ENCODE data around the gene TXLNG.

TXLNG gene

DNA sequence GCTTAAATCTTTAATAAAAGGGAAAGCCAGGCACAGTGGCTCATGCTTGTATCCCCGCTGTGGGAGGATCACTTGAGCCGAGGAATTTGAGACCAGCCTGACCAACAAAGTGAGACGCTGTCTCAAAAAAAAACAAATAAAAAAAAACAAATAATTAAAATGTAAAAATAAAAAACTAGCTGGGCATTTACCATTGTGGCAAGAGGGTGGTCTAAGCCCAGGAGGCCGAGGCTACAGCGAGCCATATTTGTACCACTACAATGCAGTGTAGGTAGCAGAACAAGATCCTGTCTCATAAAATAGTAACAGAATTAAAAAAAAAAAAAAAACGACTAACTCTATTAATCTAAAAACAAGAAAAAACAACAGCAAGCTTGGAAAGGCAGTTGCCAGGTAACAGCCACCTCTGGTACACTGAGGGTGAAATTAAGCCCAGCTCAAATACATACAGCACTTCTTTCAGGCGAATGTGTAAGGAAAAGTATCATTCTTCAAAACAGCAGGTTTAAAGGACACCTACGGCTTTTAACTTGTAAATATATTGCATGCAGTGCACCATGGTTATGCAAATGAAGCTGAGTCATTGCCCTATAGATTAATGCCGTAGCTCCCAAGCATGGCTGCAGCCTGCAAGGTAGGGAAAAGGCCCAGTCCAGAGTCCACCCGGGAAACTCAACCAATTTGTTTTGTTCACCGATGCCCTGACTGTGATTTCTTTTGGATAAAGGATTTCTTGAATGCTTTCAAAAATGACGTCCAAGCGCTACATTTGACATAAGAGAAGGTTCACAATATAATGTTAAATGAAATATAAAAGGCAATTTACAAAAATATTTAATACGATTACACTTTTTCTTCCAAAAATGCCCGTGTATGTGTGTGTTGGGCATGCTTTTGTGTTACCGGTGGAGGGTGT is 14.5 kb upstream of the TXLNG start:
- Histone ChIP-seq H3K79me2 (ENCODE audit: insufficient read depth, low read length) (no peaks in the 10 kb centered on the region), H3K27ac (ENCODE audit: low read length) (no peak overlapping the region), H3K27me3 (ENCODE audit: insufficient read depth, low read length, poor library complexity) (no peaks in the 10 kb centered on the region), H3K4me2 (ENCODE audit: insufficient read depth, low read length) (no peak overlapping the region), H3K36me3 (ENCODE audit: insufficient read depth, low read length) (no peaks in the 10 kb centered on the region), H4K20me1 (ENCODE audit: insufficient read depth, low read length) (no peaks in the 10 kb centered on the region), H2AFZ (ENCODE audit: low read depth, low read length) (no peak overlapping the region), H3K4me3 (ENCODE audit: low read depth in 1 of 2, low read length in 2 of 2) (no peak overlapping the region), H3K9me3 (ENCODE audit: insufficient read depth, low read length, severe bottlenecking) (no peaks in the 10 kb centered on the region), H3K4me1 (ENCODE audit: insufficient read depth, low read length) (no peaks in the 10 kb centered on the region), H3K9ac (ENCODE audit: low read depth, low read length) (no peak overlapping the region)
- DNase-seq (no peak), ATAC-seq (ENCODE audit: insufficient read depth, low read depth) (no peak)
- TF ChIP-seq, protein P1, sequence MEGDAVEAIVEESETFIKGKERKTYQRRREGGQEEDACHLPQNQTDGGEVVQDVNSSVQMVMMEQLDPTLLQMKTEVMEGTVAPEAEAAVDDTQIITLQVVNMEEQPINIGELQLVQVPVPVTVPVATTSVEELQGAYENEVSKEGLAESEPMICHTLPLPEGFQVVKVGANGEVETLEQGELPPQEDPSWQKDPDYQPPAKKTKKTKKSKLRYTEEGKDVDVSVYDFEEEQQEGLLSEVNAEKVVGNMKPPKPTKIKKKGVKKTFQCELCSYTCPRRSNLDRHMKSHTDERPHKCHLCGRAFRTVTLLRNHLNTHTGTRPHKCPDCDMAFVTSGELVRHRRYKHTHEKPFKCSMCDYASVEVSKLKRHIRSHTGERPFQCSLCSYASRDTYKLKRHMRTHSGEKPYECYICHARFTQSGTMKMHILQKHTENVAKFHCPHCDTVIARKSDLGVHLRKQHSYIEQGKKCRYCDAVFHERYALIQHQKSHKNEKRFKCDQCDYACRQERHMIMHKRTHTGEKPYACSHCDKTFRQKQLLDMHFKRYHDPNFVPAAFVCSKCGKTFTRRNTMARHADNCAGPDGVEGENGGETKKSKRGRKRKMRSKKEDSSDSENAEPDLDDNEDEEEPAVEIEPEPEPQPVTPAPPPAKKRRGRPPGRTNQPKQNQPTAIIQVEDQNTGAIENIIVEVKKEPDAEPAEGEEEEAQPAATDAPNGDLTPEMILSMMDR (IDR thresholded peaks at IDR 0.05; ENCODE audit: borderline replicate concordance, extremely low read depth, low read length, poor library complexity, severe bottlenecking): no peak
- no peak for TF ChIP-seq EZH2 (IDR thresholded peaks at IDR 0.05; ENCODE audit: borderline replicate concordance, low read depth, low read length, severe bottlenecking)

DNA sequence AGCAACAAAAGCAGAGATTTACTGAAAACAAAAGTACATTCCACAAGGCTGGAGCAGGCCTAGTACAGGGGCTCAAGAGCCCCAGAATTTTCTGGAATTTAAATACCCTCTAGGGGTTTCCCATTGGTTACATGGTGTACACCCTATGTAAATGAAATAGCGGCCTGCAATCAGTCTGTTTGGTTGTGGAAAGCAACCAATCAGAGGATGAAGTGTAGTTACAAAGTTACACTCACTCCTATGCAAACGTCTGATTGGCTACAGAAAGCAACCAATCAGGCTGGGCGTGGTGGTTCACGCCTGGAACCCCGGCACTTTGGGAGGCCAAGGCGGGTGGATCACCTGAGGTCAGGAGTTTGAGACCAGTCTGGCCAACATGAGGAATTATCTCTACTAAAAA is 13.8 kb upstream of the TXLNG start:
- ATAC-seq (ENCODE audit: insufficient read depth, low read depth) (no peak), DNase-seq (no peak)
- H3K4me1 ChIP-seq (ENCODE audit: insufficient read depth, low read length): no peaks in the 10 kb centered on the region
- H3K79me2 ChIP-seq (ENCODE audit: insufficient read depth, low read length): no peaks in the 10 kb centered on the region
- no peak for TF ChIP-seq EZH2 (IDR thresholded peaks at IDR 0.05; ENCODE audit: borderline replicate concordance, low read depth, low read length, severe bottlenecking)
- TF ChIP-seq, protein P1 (IDR thresholded peaks at IDR 0.05; ENCODE audit: borderline replicate concordance, extremely low read depth, low read length, poor library complexity, severe bottlenecking): no peak
- no peak overlapping the region for H3K4me3 ChIP-seq (ENCODE audit: low read depth in 1 of 2, low read length in 2 of 2)
- H3K9me3 ChIP-seq (ENCODE audit: insufficient read depth, low read length, severe bottlenecking): no peaks in the 10 kb centered on the region
- H3K27ac ChIP-seq (ENCODE audit: low read length): no peak overlapping the region
- no peaks in the 10 kb centered on the region for H4K20me1 ChIP-seq (ENCODE audit: insufficient read depth, low read length)
- H3K4me2 ChIP-seq (ENCODE audit: insufficient read depth, low read length): no peak overlapping the region
- H2AFZ ChIP-seq (ENCODE audit: low read depth, low read length): no peak overlapping the region
- no peak overlapping the region for H3K9ac ChIP-seq (ENCODE audit: low read depth, low read length)
- no peaks in the 10 kb centered on the region for H3K36me3 ChIP-seq (ENCODE audit: insufficient read depth, low read length)
- H3K27me3 ChIP-seq (ENCODE audit: insufficient read depth, low read length, poor library complexity): no peaks in the 10 kb centered on the region

DNA sequence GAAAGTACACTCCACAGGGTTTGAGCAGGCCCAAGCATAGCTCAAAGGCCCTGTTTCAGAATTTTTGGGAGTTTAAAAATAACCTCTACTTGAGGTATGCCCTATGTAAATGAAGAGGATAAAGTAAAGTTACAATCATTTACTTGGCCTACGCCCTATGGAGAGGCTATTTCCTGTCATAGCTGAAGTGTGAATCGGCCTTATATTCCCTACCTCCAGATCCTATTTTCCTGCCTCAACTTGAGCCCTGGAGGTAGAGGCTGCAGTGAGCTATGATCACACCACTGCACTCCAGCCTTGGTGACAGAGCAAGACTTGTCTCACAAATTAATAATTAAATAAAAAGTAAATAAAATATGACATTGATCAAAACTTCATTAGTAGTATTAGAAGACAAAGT is 11.5 kb upstream of the TXLNG start:
- Histone ChIP-seq H3K27me3 (ENCODE audit: insufficient read depth, low read length, poor library complexity) (no peaks in the 10 kb centered on the region), H3K4me3 (ENCODE audit: low read depth in 1 of 2, low read length in 2 of 2) (no peak overlapping the region), H3K4me2 (ENCODE audit: insufficient read depth, low read length) (no peak overlapping the region), H3K9me3 (ENCODE audit: insufficient read depth, low read length, severe bottlenecking) (no peaks in the 10 kb centered on the region), H3K36me3 (ENCODE audit: insufficient read depth, low read length) (no peaks in the 10 kb centered on the region), H3K4me1 (ENCODE audit: insufficient read depth, low read length) (no peaks in the 10 kb centered on the region), H2AFZ (ENCODE audit: low read depth, low read length) (no peak overlapping the region), H4K20me1 (ENCODE audit: insufficient read depth, low read length) (no peaks in the 10 kb centered on the region), H3K27ac (ENCODE audit: low read length) (no peak overlapping the region), H3K9ac (ENCODE audit: low read depth, low read length) (no peak overlapping the region), H3K79me2 (ENCODE audit: insufficient read depth, low read length) (no peaks in the 10 kb centered on the region)
- TF ChIP-seq, protein P1 (IDR thresholded peaks at IDR 0.05; ENCODE audit: borderline replicate concordance, extremely low read depth, low read length, poor library complexity, severe bottlenecking): no peak
- no peak for TF ChIP-seq EZH2 (IDR thresholded peaks at IDR 0.05; ENCODE audit: borderline replicate concordance, low read depth, low read length, severe bottlenecking)
- DNase-seq: no peak
- no peak for ATAC-seq (ENCODE audit: insufficient read depth, low read depth)

All from DND-41 (cell line).